HEK293 (cell line): ENCODE data around the gene TCEANC2.

Source experiments
- CTCF ChIP-seq: fragments of 450-650 bp; formaldehyde crosslinking; IDR thresholded peaks from 2 replicates; pipeline ENCODE4 v1.5.1; 2016; ENCODE audit warnings: missing biosample characterization, missing genetic modification characterization
- IKZF3 ChIP-seq: fragments of 450-650 bp; IDR thresholded peaks from 2 replicates; pipeline ENCODE4 v1.5.0; 2018; ENCODE audit warnings: missing biosample characterization, mild to moderate bottlenecking, missing genetic modification characterization, moderate library complexity
- WT1 ChIP-seq: fragments of 450-650 bp; formaldehyde crosslinking; IDR thresholded peaks from 2 replicates; pipeline ENCODE4 v1.5.1; 2016; ENCODE audit warnings: missing biosample characterization, missing genetic modification characterization
- ZBTB10 ChIP-seq: fragments of 450-650 bp; formaldehyde crosslinking; IDR thresholded peaks from 2 replicates; pipeline ENCODE4 v1.5.1; 2016; ENCODE audit warnings: missing biosample characterization, missing genetic modification characterization
- ZNF274 ChIP-seq, 2 experiments: fragments of 200-500 bp in 1 of 2; fragments of 450-650 bp in 1 of 2; sonication (Bioruptor generic) in 1 of 2; formaldehyde crosslinking in 1 of 2; IDR thresholded peaks; 2 replicates each; pipeline versions ENCODE4 v1.5.1 to v1.6.1; 2014 to 2016; ENCODE audit warnings: borderline replicate concordance in 1 of 2, inconsistent platforms in 1 of 2, low read length in 1 of 2, missing biosample characterization in 1 of 2, missing genetic modification characterization in 1 of 2
- ZNF341 ChIP-seq: fragments of 450-650 bp; formaldehyde crosslinking; IDR thresholded peaks from 2 replicates; pipeline ENCODE4; 2016; ENCODE audit warnings: low read depth, missing biosample characterization, missing genetic modification characterization
- ZNF549 ChIP-seq: fragments of 450-650 bp; IDR thresholded peaks from 2 replicates; pipeline ENCODE4 v1.5.1; 2018; ENCODE audit warnings: missing biosample characterization, missing genetic modification characterization, mild to moderate bottlenecking, inconsistent platforms, moderate library complexity
- ZNF658 ChIP-seq: fragments of 450-650 bp; formaldehyde crosslinking; IDR thresholded peaks from 2 replicates; pipeline ENCODE4; 2016; ENCODE audit warnings: missing biosample characterization, missing genetic modification characterization
- ZNF704 ChIP-seq: fragments of 450-650 bp; formaldehyde crosslinking; IDR thresholded peaks from 2 replicates; pipeline ENCODE4 v1.5.1; 2016; ENCODE audit warnings: missing biosample characterization, missing genetic modification characterization

- TF ChIP-seq ZNF549, result no peak
- no peak for TF ChIP-seq CTCF (tag by site-specific recombination)
- no peak for TF ChIP-seq ZNF658 (tag by site-specific recombination)
- no peak for TF ChIP-seq ZBTB10 (tag by site-specific recombination)
- TF ChIP-seq ZNF341 (tag by site-specific recombination), result no peak
- no peak for TF ChIP-seq ZNF704
- no peak for TF ChIP-seq IKZF3 (tag by site-specific recombination)
- TF ChIP-seq WT1 (tag by site-specific recombination), result no peak
- TF ChIP-seq ZNF274 (IDR thresholded peaks at IDR 0.05; ENCODE audit: low read length), result no peak
- TF ChIP-seq ZNF274 (tag by site-specific recombination; IDR thresholded peaks at IDR 0.05; ENCODE audit: borderline replicate concordance), result no peak
Measured at GRCh38 chr1:54018635-54019034, 34.8 kb upstream of the TCEANC2 start.
